Activated T-helper 1 cell treated with anti-CD3 and anti-CD28 coated beads, Interleukin-12 subunit alpha, Interleukin-12 subunit beta, Interleukin-2, Interleukin-4 antibody, amounts not matched to agents 30 ng/mL and 10 ng/mL and 1 ng/mL, durations not matched to agents 14 hours and 24 hours and 36 hours (primary cell): Measurements from ENCODE around the gene MELK. TPM values are rescaled to one million over a fixed set of nuclear protein-coding genes. Genes with fewer than 3 reads are reported as not detected.
A peak's percentile ranks its signal among the peaks of the same experiment; 100 is the strongest.
"Not testable (repeated sequence)": the region's sequence is repeated elsewhere in the genome, so short reads cannot be mapped to it uniquely, and the experiment has no call there.

Source experiments
- DNase-seq: peaks from one replicate; pipeline ENCODE4 v3.0.0; 2021; ENCODE audit warnings: low spot score
- H3K27ac Mint-ChIP-seq: one replicate; pipeline ENCODE4 v1.8.0; 2021; ENCODE audit warnings: mild to moderate bottlenecking, mixed read lengths
- H3K27me3 Mint-ChIP-seq: one replicate; pipeline ENCODE4 v1.8.0; 2022; ENCODE audit warnings: mild to moderate bottlenecking, moderate library complexity, mixed read lengths; ENCODE audit not compliant: insufficient read depth
- H3K36me3 Mint-ChIP-seq: one replicate; pipeline ENCODE4 v1.8.0; 2021; ENCODE audit warnings: low read depth, mixed read lengths
- H3K4me1 Mint-ChIP-seq: one replicate; pipeline ENCODE4 v1.8.0; 2021; ENCODE audit warnings: low read depth, mixed read lengths
- H3K4me3 Mint-ChIP-seq: one replicate; pipeline ENCODE4 v1.8.0; 2021; ENCODE audit warnings: mild to moderate bottlenecking, moderate library complexity, mixed read lengths
- H3K9me3 Mint-ChIP-seq: one replicate; pipeline ENCODE4 v1.8.0; 2021; ENCODE audit warnings: mixed read lengths
- intact Hi-C: fragments of 100-400 bp; cut with micrococcal nuclease; formaldehyde crosslinking; loops from one replicate; pipeline ENCODE4 v1.15.1; 2024
- total RNA-seq: library from RNA; stranded (reverse); gene quantifications from 2 replicates; pipeline ENCODE4 v1.2.3, GENCODE V29; 2022

MELK gene
- total RNA-seq, 1 donor from 2014 or later = 48.3 TPM

DNA sequence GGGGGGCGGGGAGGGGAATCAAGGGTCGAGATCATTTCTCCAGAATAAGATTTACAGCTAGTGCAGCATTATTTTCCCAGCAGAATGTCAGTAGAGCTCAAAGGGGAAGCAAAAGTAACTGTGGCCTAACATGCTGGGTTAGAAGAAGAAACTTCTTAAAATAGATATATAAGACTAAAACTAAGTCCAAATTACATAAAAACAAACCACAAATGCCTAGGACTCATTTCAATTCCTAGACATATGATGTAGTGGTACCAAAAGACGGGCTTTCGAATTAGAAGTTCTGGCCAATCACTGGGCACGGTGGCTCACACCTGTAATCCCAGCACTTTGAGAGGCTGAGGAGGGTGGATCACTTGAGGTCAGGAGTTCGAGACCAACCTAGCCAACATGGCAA, 20.8 kb upstream of the MELK start:
- Mint-ChIP-seq H3K36me3 (no peaks in the 10 kb centered on the region), H3K27ac (no peak overlapping the region), H3K4me1 (no peaks in the 10 kb centered on the region), H3K4me3 (no peak overlapping the region), H3K27me3 (peaks cover 24% of the 10 kb centered on the region), H3K9me3 (no peaks in the 10 kb centered on the region)
- DNase-seq = no peak
- intact Hi-C loops = no loop called here

DNA sequence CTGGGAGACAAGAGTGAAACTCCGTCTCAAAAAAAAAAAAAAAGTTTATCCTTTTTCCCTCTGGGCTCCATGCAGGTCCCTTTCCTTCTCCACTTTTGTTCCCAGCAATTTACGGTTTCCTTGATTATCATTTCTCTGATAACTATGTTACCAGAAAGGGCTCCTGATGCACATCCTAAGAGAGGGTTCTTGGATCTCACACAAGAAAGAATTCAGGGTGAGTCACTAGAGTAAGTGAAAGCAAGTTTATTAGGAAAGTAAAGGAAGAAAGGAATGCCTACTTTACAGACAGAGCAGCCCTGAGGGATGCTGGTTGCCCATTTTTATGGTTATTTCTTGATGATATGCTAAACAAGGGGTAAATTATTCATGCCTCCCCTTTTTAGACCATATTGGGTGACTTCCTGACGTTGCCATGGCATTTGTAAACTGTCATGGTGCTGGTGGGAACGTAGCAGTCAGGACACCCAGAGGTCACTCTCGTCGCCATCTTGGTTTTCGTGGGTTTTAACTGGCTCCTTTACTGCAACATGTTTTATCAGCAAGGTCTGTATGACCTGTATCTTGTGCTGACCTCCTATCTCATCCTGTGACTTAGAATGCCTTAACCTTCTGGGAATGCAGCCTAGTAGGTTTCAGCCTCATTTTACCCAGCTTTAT, 13.5 kb upstream of the MELK start:
- DNase-seq = no peak
- Mint-ChIP-seq H3K36me3 (no peaks in the 10 kb centered on the region), H3K27me3 (no peaks in the 10 kb centered on the region), H3K27ac (no peak overlapping the region), H3K9me3 (no peaks in the 10 kb centered on the region), H3K4me1 (no peaks in the 10 kb centered on the region), H3K4me3 (no peak overlapping the region)
- intact Hi-C loops = loop anchor here (5.0 kb wide), 2 partner anchors 72 to 302 kb away; partner anchors contain the start of gene GNE

DNA sequence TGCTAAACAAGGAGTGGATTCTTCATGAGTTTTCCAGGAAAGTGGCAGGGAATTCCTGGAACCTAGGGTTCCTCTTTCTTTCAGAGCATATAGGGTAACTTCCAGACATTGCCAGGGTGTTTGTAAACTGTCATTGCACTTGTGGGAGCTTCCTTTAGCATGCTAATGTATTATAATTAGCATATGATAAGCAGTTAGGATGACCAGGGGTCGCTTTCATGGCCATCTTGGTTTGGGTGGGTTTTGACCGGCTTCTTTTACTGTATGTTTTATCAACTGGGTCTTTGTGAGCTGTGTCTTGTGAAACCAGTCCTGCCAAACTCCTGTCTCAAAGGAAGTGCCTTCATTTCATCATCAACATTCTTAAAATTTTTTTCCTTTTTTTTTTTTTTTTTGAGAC, 11.9 kb upstream of the MELK start:
- intact Hi-C loops = no loop called here
- H3K27me3 Mint-ChIP-seq = no peaks in the 10 kb centered on the region
- H3K27ac Mint-ChIP-seq = no peak overlapping the region

DNA sequence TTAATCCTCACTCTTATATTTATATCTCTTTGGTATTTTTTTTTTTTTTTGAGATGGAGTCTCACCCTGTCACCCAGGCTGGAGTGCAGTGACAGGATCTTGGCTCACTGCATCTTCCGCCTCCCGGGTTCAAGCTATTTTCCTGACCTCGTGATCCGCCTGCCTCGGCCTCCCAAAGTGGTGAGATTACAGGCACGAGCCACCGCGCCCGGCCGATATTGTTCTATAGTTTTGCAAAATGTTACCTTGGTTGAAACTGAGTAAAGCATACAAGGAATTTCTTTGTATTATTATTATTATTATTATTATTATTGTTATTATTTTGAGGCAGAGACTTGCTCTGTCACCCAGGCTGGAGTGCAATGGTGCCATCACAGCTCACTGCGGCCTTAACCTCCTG, 9.9 kb upstream of the MELK start:
- intact Hi-C loops, H3K4me1 Mint-ChIP-seq, H3K27ac Mint-ChIP-seq, H3K4me3 Mint-ChIP-seq, H3K9me3 Mint-ChIP-seq, H3K27me3 Mint-ChIP-seq, DNase-seq, H3K36me3 Mint-ChIP-seq: not testable (repeated sequence)

More for the DNA sequence above, 11.9 kb upstream of the MELK start:
- DNase-seq = no peak
- Mint-ChIP-seq H3K4me1 (no peaks in the 10 kb centered on the region), H3K4me3 (no peak overlapping the region), H3K36me3 (no peaks in the 10 kb centered on the region), H3K9me3 (no peaks in the 10 kb centered on the region)

DNA sequence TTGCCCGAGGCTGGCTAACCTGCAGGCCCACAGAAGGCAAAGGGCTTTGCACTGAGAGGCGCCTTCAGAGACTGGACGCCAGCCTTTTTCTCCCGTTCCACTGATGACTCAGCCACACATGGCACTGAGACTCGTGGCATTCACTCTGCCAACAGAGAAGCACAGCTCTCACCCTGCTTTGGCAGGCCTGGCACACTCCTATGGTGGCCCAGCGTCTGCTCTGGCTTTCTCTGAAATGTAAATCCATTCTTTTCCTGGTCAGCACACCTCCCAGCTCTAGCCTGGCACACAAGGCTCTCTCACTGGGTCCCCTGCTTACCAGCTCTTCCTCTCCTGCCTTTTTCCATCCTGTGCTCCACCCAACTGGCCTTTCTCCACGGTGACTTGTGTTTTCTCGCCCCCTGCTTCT, 5.9 kb upstream of the MELK start:
- Mint-ChIP-seq H3K27me3 (peaks cover 4% of the 10 kb centered on the region), H3K4me1 (no peaks in the 10 kb centered on the region), H3K27ac (no peak overlapping the region), H3K36me3 (no peaks in the 10 kb centered on the region), H3K4me3 (no peak overlapping the region), H3K9me3 (no peaks in the 10 kb centered on the region)
- DNase-seq = no peak
- intact Hi-C loops = no loop called here

DNA sequence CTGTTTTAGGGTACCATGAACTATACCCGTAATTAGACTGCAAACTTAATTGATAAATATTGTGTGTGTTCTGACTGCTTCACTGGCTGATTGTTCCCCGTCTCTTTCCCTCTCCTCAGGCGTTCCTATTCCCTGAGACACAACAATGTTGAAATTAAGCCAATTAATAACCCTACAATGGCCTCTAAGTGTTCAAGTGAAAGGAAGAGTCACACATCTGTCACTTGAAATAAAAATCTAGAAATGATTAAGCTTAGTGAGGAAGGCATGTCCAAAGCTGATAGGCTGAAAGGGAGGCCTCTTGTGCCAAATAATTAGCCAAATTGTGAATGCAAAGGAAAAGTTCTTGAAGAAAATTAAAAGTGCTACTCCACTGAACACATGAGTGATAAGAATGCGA, 4.0 kb upstream of the MELK start:
- not testable (repeated sequence) for H3K4me3 Mint-ChIP-seq, DNase-seq

DNA sequence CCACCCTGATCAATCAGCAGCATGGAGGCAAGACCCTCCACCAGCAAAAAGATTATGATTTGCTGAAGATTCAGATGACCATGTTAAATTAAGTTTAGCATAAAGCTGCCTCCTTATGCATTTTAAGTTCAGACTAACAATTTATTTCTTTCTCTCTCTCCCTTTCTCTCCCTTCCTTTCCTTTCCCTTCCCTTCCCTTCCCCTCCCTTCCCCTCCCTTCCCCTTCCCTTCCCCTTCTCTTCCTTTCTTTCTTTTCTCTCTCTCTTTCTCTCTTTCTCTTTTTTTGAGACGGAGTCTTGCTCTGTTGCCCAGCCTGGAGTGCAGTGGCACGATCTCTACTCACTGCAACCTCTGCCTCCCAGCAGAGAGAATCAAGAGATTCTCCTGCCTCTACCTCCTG, 1.4 kb upstream of the MELK start:
- Mint-ChIP-seq H3K4me1 (peaks cover 19% of the 10 kb centered on the region), H3K27ac (no peak overlapping the region), H3K4me3 (peak overlapping the region; percentile 59), H3K27me3 (peaks cover 4% of the 10 kb centered on the region), H3K36me3 (peaks cover 8% of the 10 kb centered on the region), H3K9me3 (no peaks in the 10 kb centered on the region)
- intact Hi-C loops = loop anchor here (5.0 to 10.0 kb wide), 4 partner anchors 314 to 893 kb away; partner anchors contain the start of genes GNE and ZBTB5
- DNase-seq = no peak

More for the DNA sequence above, 4.0 kb upstream of the MELK start:
- H3K9me3 Mint-ChIP-seq, H3K36me3 Mint-ChIP-seq, H3K4me1 Mint-ChIP-seq, H3K27ac Mint-ChIP-seq, intact Hi-C loops, H3K27me3 Mint-ChIP-seq: not testable (repeated sequence)

DNA sequence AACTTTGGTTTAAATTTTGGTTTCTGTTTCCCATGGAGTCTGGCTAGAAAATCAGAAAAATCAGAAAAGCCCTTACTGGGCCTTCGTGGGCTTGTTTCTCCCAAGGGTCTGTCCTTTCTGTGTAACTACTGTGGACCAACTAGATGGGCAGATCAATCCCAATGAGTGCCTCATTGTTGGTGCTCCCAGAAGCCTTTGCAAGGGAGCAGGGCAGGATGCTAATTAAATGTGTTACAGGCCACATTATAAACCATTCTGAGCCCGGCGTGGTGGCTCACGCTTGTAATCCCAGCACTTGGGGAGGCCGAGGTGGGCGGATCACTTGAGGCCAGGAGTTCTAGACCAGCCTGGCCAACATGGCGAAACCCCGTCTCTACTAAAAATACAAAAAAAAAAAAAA, 1.4 kb downstream of the MELK start:
- Mint-ChIP-seq H3K4me1 (peaks cover 34% of the 10 kb centered on the region), H3K27ac (peak overlapping the region; percentile 91), H3K36me3 (peaks cover 16% of the 10 kb centered on the region), H3K4me3 (peak overlapping the region; percentile 97)
- intact Hi-C loops = loop anchor here (5.0 to 10.0 kb wide), 4 partner anchors 317 to 891 kb away; partner anchors contain the start of genes GNE and ZBTB5
- H3K9me3 Mint-ChIP-seq, H3K27me3 Mint-ChIP-seq, DNase-seq: not testable (repeated sequence)

DNA sequence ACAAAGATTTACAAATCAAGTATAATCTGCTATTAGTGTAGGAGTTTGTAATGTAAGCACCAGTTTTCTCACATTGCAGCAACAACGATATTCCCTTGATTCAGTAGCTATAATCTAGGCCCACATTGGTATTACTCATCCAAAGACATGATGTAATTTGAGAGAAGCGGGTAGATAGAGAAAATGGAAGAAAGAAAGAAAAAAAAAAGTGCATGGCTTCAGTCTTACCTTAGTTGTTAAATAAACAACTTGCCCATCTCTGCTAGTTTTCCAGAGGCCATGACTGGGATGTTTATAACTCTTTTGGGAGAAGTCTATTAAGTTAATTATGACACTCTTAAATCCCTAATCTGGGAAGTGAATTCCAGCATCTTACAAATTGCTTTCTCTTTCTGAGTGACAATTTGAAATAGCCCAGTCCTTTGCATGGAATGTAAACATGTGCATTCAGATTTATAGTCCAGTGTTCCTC, 2.8 kb downstream of the MELK start:
- DNase-seq = no peak
- Mint-ChIP-seq H3K27me3 (peaks cover 2% of the 10 kb centered on the region), H3K27ac (peak overlapping the region; percentile 26), H3K36me3 (peaks cover 20% of the 10 kb centered on the region), H3K9me3 (no peaks in the 10 kb centered on the region), H3K4me1 (peaks cover 39% of the 10 kb centered on the region), H3K4me3 (peak overlapping the region; percentile 25)
- intact Hi-C loops = loop anchor here (10.0 kb wide), 3 partner anchors 361 to 889 kb away; partner anchors contain the start of gene ZBTB5

DNA sequence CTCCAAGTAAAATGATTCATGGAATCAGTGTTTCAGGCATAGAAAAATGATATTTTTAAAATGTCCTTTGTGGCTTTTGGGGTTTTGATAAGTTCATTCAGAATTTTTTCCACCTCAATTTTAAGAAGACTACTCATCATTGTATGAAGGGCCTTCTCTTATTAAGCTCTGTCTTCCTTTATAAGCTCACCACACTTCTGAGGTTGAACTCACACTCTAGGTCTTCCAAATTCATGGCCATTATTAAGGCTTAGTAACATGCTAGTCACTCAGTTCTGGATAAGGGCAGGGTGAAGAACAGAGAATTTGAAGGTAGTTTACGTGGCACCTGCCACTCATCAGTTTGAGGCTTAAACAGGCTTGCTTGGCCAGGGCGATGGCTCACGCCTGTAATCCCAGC, 4.2 kb downstream of the MELK start:
- peaks cover 39% of the 10 kb centered on the region for H3K4me1 Mint-ChIP-seq
- peak overlapping the region; percentile 51 for H3K4me3 Mint-ChIP-seq
- peak overlapping the region; percentile 4 for H3K27ac Mint-ChIP-seq
- no peaks in the 10 kb centered on the region for H3K27me3 Mint-ChIP-seq
- H3K9me3 Mint-ChIP-seq = no peaks in the 10 kb centered on the region
- intact Hi-C loops = loop anchor here (10.0 kb wide), 3 partner anchors 362 to 888 kb away; partner anchors contain the start of gene ZBTB5
- H3K36me3 Mint-ChIP-seq = peaks cover 24% of the 10 kb centered on the region
- DNase-seq = no peak

DNA sequence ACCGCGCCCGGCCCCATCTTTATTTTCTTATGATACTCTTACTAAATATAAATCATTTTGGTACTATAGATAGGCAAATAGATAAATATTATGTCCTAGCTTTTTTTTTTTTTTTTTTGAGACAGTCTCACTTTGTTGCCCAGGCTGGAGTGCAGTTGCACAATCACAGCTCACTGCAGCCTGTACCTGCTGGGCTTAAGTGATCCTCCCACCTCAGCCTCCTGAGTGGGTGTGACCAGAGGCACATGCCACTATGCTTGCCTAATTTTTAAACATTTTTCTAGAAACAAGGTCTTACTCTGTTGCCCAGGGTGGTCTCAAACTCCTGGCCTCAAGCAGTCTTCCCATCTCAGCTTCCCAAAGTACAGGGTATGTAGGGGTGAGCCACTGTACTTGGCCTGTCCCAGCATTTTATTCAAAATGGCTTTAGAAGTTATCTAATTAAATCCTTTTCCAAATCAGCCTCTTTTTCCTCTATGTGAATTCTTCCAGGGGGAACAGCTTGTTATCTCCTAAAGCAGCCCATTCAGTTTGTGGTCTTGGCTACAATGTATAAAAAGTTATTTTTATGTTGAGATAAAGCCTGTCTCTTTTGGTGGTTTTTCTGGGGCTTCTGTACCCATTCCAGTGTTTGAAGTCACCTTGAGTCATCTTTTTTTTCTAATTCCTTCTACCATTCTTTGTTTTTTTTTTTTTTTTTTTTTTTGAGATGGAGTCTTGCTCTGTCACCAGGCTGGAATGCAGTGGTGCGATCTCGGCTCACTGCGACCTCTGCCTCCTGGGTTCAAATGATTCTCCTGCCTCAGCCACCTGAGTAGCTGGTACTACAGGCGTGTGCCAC, 12.1 kb downstream of the MELK start:
- no peak overlapping the region for H3K27ac Mint-ChIP-seq
- no peak for DNase-seq

DNA sequence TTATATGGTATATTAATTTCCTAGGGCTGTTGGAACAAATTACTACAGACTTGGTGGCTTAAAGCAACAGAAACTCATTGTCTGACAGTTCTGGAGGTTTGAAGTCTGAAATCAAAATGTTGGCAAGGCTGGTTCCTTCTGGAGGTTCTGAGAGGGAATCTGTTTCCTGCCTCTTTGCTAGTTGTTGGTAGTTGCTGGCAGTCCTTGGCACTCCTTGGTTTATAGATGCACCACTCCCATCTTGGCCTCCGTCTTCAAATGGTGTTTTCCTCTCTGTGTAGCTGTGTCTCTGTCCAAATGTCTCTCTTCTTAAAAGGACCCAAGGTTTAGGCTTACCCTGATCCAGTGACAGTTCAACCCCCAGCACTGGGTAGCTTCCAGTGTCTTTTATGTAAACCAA, 17.5 kb downstream of the MELK start:
- Mint-ChIP-seq H3K9me3 (no peaks in the 10 kb centered on the region), H3K36me3 (peaks cover 26% of the 10 kb centered on the region), H3K4me3 (no peak overlapping the region), H3K27ac (no peak overlapping the region), H3K4me1 (peaks cover 5% of the 10 kb centered on the region), H3K27me3 (no peaks in the 10 kb centered on the region)
- intact Hi-C loops = no loop called here
- DNase-seq = no peak

More for the DNA sequence above, 12.1 kb downstream of the MELK start:
- peaks cover 22% of the 10 kb centered on the region for H3K36me3 Mint-ChIP-seq
- intact Hi-C loops = no loop called here
- no peak overlapping the region for H3K4me3 Mint-ChIP-seq
- no peaks in the 10 kb centered on the region for H3K27me3 Mint-ChIP-seq
- no peaks in the 10 kb centered on the region for H3K9me3 Mint-ChIP-seq
- H3K4me1 Mint-ChIP-seq = no peaks in the 10 kb centered on the region
